GM19193 (cell line): ENCODE measurements around the gene CMSS1.

Experiments
- POLR2A ChIP-seq: IDR thresholded peaks from 4 replicates; pipeline ENCODE4 v1.6.1; 2011; ENCODE audit not compliant: insufficient read depth, insufficient read length; ENCODE audit errors: extremely low read depth

Gene CMSS1

GRCh38 chr3:100003609-100004503, 186.2 kb downstream of the CMSS1 start:
- no peak for TF ChIP-seq POLR2A

GRCh38 chr3:100004931-100005330, 187.3 kb downstream of the CMSS1 start:
- no peak for TF ChIP-seq POLR2A

- TF ChIP-seq POLR2A, result no peak
These were observed 188.2 kb downstream of the CMSS1 start for GRCh38 chr3:100005665-100006393.

- no peak for TF ChIP-seq POLR2A
These were observed 189.1 kb downstream of the CMSS1 start for GRCh38 chr3:100006570-100007271.

GRCh38 chr3:100007313-100007712, 189.7 kb downstream of the CMSS1 start:
- no peak for TF ChIP-seq POLR2A

DNA sequence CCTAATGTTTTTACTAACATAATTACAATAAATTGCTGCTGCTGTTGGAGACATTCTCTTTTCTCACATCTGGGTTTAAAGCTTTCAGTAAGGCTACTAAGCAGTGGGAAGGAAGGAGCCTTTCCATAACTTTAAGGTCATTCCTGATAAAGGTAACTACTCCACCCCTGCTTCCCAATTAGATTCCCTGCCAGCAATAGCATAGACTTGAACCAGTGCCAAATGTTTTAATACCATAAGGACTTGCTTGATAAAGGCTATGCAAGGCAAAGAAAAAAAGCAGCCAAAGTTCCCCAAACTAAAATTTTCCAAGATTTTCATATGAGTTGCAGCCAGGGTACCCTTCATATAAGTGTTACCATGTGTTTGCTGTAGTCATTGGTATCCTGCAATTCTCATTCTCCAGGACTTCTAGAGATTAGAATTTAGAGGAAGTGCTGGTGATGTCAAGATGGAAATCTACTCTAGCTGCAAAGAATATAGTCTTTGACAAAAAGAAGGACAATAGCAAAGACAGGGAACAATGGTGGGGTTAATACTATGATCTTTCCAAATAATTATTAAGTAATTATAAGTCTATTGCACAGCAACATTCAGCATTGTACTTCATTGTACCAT, 190.5 kb downstream of the CMSS1 start:
- no peak for TF ChIP-seq POLR2A

- no peak for TF ChIP-seq POLR2A
These were observed 191.8 kb downstream of the CMSS1 start for GRCh38 chr3:100009276-100010086.

GRCh38 chr3:100010087-100010417, 192.4 kb downstream of the CMSS1 start:
- TF ChIP-seq POLR2A, result no peak

- no peak for TF ChIP-seq POLR2A
These were observed 201.1 kb downstream of the CMSS1 start for GRCh38 chr3:100018806-100019205.

DNA sequence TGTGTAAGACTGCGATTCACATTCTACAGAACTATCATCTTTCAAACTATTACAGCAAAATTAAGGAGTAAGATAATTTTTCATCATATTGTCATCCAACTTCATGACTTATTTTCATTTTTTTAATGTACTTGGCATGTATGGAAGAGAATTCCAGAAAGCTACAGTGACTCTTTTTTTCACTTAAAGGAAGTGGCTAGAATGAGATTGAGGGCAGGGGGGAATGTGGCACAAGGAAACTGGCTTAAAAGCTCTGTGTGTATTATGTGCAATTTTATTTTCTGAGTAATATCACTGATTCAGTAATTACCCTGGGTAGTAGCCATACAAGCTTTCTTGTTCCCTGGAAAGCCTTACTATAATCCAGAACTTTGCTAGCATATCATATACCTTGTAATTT, 202.1 kb downstream of the CMSS1 start:
- TF ChIP-seq POLR2A, result no peak

DNA sequence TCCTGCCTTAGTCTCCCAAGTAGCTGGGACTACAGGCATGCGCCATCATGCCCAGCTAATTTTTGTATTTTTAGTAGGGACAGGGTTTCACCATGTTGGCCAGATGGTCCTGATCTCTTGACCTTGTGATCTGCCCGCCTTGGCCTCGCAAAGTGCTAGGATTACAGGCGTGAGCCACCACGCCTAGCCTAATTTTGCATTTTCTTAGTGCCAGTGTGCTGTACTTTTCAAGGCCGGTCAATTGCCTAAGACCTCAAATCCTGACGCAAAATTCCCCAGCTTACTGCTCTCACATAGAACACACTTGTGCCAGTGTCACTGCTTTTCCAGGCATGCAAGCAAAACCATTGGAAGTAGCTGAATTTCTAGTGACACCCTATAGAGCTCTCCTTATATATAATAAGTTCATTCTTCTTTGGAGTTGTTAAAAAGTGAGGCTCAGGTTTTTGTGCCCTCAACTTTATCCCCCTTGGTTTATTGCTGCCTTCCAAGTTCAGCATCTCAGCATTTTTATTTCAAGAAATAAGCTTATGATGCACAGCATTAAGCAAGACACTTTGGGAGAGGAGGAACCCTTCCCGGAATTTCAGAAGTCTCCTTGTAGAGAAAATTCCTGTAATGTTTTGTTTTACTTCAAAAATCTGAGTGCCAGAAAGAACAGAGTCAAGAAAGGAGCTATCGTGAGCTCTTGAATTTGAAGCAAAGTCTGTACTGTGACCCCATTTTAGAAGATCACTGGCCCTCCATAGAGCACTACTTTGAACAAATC, 203.4 kb downstream of the CMSS1 start:
- no peak for TF ChIP-seq POLR2A

- TF ChIP-seq POLR2A, result no peak
These were observed 204.8 kb downstream of the CMSS1 start for GRCh38 chr3:100022506-100022905.

DNA sequence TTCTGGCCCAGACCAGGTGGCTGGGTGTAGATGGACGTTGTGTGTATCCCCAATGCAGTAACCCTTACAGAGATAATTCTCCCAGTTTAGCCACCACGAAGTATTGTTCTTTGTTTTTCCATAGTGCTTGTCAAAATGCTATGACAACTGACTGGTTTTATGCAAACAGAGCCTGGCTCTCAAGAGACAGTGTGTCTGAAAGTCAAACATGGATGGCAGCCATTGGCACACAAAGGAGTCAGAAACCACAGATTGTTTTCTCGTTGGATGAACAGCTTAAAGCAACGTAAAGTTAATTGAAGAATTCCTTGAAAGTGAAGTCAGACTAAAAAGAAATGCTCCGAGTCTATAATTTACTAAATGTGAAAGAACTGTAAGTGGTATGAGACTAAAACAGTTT, 205.5 kb downstream of the CMSS1 start:
- TF ChIP-seq POLR2A, result no peak
